Measurements from ENCODE around the gene PSMC4. TPM values are rescaled to one million over a fixed set of nuclear protein-coding genes. Genes with fewer than 3 reads are reported as not detected.

Gene PSMC4
- total and polyA plus RNA-seq, 2 donors (not counting 1 experiment from before 2014, with no cell fraction given), result 58.2 to 63.0 TPM

GRCh38 chr19:39926170-39926760 lies 44.7 kb upstream of the PSMC4 start:
- intact Hi-C loops (cut with micrococcal nuclease), result no loop called here
- no peak overlapping the region for H3K27ac Mint-ChIP-seq
- H3K4me3 ChIP-seq (ENCODE audit: control extremely low read depth in 1 of 5, extremely low read depth in 1 of 5, insufficient read depth in 1 of 5, low read depth in 2 of 5, low read length in 4 of 5), result no peak overlapping the region
- peaks cover 0 to 2% (median 0%) of the 10 kb centered on the region in 3 donors for H3K9me3 ChIP-seq (ENCODE audit: control extremely low read depth in 1 of 3, control insufficient read depth in 2 of 3, insufficient read depth in 1 of 3, low read length in 2 of 3)
- H3K27me3 Mint-ChIP-seq, result peaks cover 6% of the 10 kb centered on the region
- no peaks in the 10 kb centered on the region for H3K36me3 ChIP-seq (replicated peaks in 1 of 2; ENCODE audit: control extremely low read depth in 1 of 2, control insufficient read depth in 1 of 2, extremely low read depth in 1 of 2, insufficient read depth in 2 of 2, low read length in 1 of 2)
- no peaks in the 10 kb centered on the region for H3K4me1 ChIP-seq (ENCODE audit: control insufficient read depth in 2 of 2, insufficient read depth in 2 of 2, low read length in 2 of 2)
- TF ChIP-seq CTCF (IDR thresholded peaks at IDR 0.05), result no peak
- no peak for TF ChIP-seq EZH2 (IDR thresholded peaks at IDR 0.05; ENCODE audit: borderline replicate concordance, insufficient read depth, low read depth, low read length, poor library complexity, severe bottlenecking)
- ATAC-seq (ENCODE audit: low read depth) (no peak), DNase-seq (no peak)
- H3K4me2 ChIP-seq (replicated peaks; ENCODE audit: low read depth, low read length, poor library complexity, severe bottlenecking), result no peak overlapping the region
- ChIA-PET CTCF (interaction anchor here (1.7 to 2.3 kb wide), 2 partner anchors 44 to 213 kb away, joined by 5 to 12 read pairs; partner anchors contain the start of gene PSMC4), POLR2A (no interaction called here)
- H3K79me2 ChIP-seq (ENCODE audit: control insufficient read depth, insufficient read depth, low read length), result peaks cover 7% of the 10 kb centered on the region
- H4K20me1 ChIP-seq (ENCODE audit: control insufficient read depth, insufficient read depth, low read length, poor library complexity, severe bottlenecking), result no peaks in the 10 kb centered on the region
- H2AFZ ChIP-seq (ENCODE audit: insufficient read depth, low read depth, low read length, poor library complexity, severe bottlenecking), result no peak overlapping the region
- no peak overlapping the region for H3K4me3 Mint-ChIP-seq
- no peaks in the 10 kb centered on the region for H3K9me3 Mint-ChIP-seq (ENCODE audit: insufficient read depth)
- 95% methylated on average over 5 of the region's 8 CpGs for whole genome bisulfite sequencing (ENCODE audit: insufficient coverage)
- H3K9ac ChIP-seq (ENCODE audit: low read length), result no peak overlapping the region
- no peaks in the 10 kb centered on the region for H3K27me3 ChIP-seq (replicated peaks in 1 of 4; ENCODE audit: control extremely low read depth in 1 of 4, control insufficient read depth in 3 of 4, insufficient read depth in 4 of 4, low read length in 3 of 4)
- H3K4me1 Mint-ChIP-seq, result no peaks in the 10 kb centered on the region
- H3K27ac ChIP-seq (ENCODE audit: low read length in 2 of 2), result no peak overlapping the region

GRCh38 chr19:39927076-39927475 lies 43.9 kb upstream of the PSMC4 start:
- Mint-ChIP-seq H3K9me3 (ENCODE audit: insufficient read depth) (no peaks in the 10 kb centered on the region), H3K4me1 (no peaks in the 10 kb centered on the region), H3K27ac (no peak overlapping the region), H3K27me3 (peaks cover 6% of the 10 kb centered on the region), H3K4me3 (no peak overlapping the region)
- Histone ChIP-seq H3K27ac (ENCODE audit: low read length in 2 of 2) (no peak overlapping the region), H3K4me1 (ENCODE audit: control insufficient read depth in 2 of 2, insufficient read depth in 2 of 2, low read length in 2 of 2) (no peaks in the 10 kb centered on the region), H3K9me3 (ENCODE audit: control extremely low read depth in 1 of 3, control insufficient read depth in 2 of 3, insufficient read depth in 1 of 3, low read length in 2 of 3) (peaks cover 0 to 2% (median 0%) of the 10 kb centered on the region in 3 donors), H3K36me3 (replicated peaks in 1 of 2; ENCODE audit: control extremely low read depth in 1 of 2, control insufficient read depth in 1 of 2, extremely low read depth in 1 of 2, insufficient read depth in 2 of 2, low read length in 1 of 2) (no peaks in the 10 kb centered on the region), H3K27me3 (replicated peaks in 1 of 4; ENCODE audit: control extremely low read depth in 1 of 4, control insufficient read depth in 3 of 4, insufficient read depth in 4 of 4, low read length in 3 of 4) (no peaks in the 10 kb centered on the region), H2AFZ (ENCODE audit: insufficient read depth, low read depth, low read length, poor library complexity, severe bottlenecking) (no peak overlapping the region), H3K4me2 (replicated peaks; ENCODE audit: low read depth, low read length, poor library complexity, severe bottlenecking) (no peak overlapping the region), H3K4me3 (ENCODE audit: control extremely low read depth in 1 of 5, extremely low read depth in 1 of 5, insufficient read depth in 1 of 5, low read depth in 2 of 5, low read length in 4 of 5) (no peak overlapping the region), H3K9ac (ENCODE audit: low read length) (no peak overlapping the region), H4K20me1 (ENCODE audit: control insufficient read depth, insufficient read depth, low read length, poor library complexity, severe bottlenecking) (no peaks in the 10 kb centered on the region), H3K79me2 (ENCODE audit: control insufficient read depth, insufficient read depth, low read length) (peaks cover 7% of the 10 kb centered on the region)
- ChIA-PET POLR2A (no interaction called here), CTCF (interaction anchor here (1.7 to 2.3 kb wide), 2 partner anchors 43 to 212 kb away, joined by 5 to 12 read pairs; partner anchors contain the start of gene PSMC4)
- TF ChIP-seq EZH2 (IDR thresholded peaks at IDR 0.05; ENCODE audit: borderline replicate concordance, insufficient read depth, low read depth, low read length, poor library complexity, severe bottlenecking) (no peak), CTCF (IDR thresholded peaks at IDR 0.05) (no peak)
- intact Hi-C loops (cut with micrococcal nuclease), result no loop called here
- WGBS (ENCODE audit: insufficient coverage), result 97% methylated on average over 11 of the region's 11 CpGs
- ATAC-seq (ENCODE audit: low read depth), result no peak
- no peak for DNase-seq
